Ramos (cell line): ENCODE data around the gene PNLIPRP1.

ENCODE experiments used
- in situ Hi-C: fragments of 300-500 bp; cut with MboI; formaldehyde crosslinking; loops from one replicate; pipeline ENCODE4 v1.14.3; 2022; ENCODE audit warnings: low sequenced_read_pairs; ENCODE audit not compliant: unreplicated experiment

PNLIPRP1 gene

DNA sequence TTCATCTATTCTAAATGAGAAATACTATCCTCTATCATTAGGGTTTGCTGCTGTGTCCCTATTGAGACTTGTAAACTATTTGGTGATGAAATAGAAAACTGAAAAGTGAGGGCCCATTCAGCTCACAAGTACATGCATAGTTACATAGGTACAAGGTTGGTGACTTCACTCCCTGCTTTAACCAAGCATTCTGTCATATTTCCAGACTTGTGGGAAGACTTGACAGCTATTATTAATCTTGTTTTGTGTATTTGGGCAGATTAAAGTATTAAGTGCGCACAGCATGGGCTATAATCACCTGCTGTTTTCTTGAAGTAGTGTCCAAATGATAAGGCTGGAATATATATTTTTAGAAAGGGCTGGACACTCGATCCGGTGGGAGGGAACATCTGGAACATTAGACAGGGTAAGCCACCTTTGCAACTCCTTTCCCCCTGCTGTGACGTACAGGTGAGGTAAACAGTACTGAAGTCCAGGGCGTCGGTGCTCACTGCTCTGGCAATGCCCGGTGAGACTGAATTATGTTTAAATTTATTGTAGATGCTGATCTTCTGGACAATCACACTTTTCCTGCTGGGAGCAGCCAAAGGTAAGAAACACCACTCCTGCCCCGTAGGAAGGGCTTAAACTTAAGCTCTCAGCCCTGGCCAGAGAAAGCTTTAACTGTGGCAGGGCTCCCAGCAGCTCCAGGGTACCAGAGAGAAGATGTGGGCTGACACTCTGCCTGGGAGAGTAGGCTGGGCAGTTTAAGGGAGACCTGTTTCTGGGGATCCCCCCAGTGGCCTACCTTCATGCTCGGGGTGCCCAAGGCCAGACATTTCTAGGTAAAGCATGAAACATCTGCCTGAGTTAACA, at the start of gene PNLIPRP1:
Gene PNLIPRP1, plus strand, starts transcription at position 370 of the 855 bp plus-strand sequence. Its CDS starts 171 bp downstream, at position 541.
- in situ Hi-C loops, result no loop called here

DNA sequence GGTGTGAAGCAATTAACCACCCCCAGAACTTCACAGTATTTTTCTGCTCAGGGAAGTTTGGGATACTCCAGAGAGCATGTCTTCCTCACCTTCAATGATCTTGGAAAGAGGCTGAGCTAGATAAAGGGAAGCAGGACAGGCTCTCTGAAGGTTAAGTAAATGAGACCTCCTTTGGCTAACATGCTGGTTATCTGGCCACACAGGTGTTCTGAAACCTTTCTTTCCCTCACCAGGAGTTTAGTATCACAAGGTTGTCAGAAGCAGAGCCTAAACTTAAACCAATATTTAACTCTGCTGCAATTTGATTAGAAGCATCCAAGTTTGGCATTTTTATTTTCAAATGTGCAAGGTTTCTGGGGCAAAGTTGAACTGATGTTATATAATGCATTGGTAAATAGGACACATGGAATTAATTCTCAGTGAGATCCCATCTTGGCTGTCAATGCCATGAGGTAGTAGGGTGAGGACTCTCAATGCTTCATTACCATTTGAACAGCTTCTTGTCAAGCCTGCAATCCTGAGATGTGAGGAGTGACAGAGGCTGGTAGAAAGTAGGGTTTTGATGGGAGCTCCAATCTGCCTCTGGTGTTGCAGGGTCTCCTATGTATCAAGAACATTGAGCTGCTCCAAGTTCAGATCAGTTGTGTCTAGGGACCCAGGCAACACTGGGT, 48.6 kb upstream of the PNLIPRP1 start:
- in situ Hi-C loops, result no loop called here

DNA sequence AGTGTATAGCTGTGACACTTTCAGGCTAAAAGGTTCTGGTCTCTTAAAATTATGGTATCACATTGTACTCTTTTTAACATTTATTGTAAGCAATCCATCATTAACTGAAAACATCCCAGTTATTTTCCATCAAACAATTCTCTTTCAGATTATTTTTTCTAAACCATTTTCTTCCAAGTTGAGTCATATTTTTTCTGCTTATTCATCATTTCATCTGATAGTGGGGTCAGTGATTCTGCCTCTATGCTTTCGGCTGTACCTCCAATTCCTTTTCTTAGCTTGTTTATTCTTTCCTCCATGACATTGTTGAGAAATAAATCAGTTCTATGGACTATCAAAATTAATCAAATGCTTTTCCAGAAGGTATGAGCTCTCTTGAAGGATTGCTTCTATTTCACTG, 45.6 kb upstream of the PNLIPRP1 start:
- in situ Hi-C loops, result no loop called here

DNA sequence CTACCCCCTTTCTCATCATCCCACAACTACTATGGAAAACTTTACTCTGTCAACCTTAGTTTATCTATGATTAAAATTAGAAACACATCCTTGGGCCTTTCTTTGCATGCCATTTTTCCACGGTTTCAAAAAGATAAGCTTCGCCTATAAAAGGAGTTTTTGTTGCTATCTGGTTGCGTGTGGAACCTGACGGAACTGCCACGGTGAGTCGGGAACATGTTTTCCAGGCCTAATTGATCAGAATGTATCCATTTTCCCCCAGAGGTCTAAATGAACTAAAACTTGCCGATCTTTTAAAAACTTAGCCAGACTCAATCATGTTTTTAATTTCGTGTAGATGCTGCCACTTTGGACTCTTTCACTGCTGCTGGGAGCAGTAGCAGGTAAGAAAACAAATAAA, 45.0 kb upstream of the PNLIPRP1 start, which contains the start of gene PNLIP:
Gene PNLIP, plus strand, starts transcription at position 176 of the 400 bp plus-strand sequence. Its CDS starts 162 bp downstream, at position 338.
- in situ Hi-C loops, result no loop called here

GRCh38 chr10:116548301-116548700, 42.5 kb upstream of the PNLIPRP1 start:
- in situ Hi-C loops, result no loop called here

- in situ Hi-C loops, result no loop called here
Observed at GRCh38 chr10:116553378-116553980, 37.3 kb upstream of the PNLIPRP1 start.

DNA sequence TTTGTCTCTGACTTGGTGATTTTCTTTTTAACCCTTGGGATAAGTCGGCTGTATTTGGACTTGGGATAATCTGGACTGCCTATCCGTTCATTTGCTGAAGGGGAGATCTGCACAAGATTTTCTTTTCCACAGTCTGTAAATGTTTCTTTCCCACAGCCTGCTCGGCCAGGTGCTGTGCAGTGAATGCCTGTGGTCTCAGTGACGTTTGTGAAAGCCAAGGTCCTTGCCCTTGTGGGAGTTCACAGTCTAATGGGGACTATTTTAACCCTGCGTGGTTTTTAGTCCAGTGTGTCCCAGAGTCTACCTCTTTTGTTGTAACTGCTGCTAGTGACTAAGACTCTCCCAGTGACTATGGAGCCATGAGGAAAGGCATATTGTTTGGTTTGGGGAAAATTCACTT, 36.1 kb upstream of the PNLIPRP1 start:
- in situ Hi-C loops, result no loop called here

- in situ Hi-C loops, result no loop called here
Observed at GRCh38 chr10:116555880-116556279, 34.9 kb upstream of the PNLIPRP1 start.

DNA sequence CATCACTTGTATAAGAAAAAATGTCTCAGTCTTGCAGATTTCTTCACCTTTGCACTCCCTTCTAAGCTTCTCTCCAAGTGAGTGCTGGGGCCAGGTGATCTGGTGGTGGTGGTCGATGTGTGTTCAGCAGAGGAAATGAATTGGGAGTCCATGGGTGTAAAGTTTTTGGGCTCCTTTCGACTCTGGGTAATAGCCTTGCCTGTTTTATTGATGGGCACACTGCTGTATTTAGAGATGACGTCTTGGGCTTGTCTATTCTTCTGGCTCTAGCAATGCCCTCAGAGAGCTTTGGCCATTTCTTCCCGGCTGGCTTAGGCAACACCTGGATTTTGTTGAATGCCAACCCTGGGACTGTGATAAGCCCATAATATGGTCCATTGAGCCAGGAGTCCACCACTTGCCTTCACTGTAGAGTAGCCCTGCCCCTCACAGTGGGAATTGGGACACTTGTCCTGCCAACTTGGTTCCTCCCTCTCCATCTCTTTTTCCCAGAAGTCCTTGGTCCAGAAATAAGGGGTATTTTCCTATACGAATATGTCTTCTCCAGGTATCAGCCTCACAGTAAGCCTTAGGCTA, 33.4 kb upstream of the PNLIPRP1 start:
- in situ Hi-C loops, result no loop called here

DNA sequence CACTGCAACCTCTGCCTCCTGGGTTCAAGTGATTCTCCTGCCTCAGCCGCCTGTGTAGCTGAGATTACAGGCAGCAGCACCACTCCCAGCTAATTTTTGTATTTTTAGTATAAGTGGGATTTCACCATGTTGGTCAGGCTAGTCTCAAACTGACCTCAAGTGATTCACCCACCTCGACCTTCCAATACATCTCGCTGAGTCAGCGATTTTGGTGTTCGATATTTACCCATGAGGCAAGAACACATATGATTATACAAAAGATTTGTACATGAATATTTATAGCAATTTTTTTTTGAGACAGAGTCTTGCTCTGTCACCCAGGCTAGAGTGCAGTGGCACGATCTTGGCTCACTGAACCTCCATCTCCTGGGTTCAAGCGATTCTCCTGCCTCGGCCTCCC, 25.2 kb upstream of the PNLIPRP1 start:
- in situ Hi-C loops, result no loop called here

GRCh38 chr10:116566932-116567331, 23.8 kb upstream of the PNLIPRP1 start:
- in situ Hi-C loops, result no loop called here

DNA sequence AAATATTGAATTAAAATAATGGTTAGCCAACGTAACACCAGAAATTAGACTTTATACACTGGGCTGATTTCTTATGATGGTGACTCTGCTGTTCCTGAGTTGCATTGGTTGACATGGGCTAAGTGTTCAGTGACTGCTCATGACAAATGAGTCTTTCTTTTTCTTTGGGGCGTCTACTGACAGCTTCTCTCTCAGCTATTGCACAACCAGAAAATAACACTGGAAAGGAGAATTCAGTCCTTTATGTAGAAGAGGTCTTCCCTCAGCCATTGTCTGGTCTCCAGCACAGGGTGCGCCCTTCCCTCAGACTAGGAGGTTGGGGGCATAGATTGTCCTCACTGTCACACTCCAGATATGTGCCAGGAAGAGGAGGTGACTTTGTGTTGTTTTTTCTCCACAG, 23.4 kb upstream of the PNLIPRP1 start:
- in situ Hi-C loops, result no loop called here

DNA sequence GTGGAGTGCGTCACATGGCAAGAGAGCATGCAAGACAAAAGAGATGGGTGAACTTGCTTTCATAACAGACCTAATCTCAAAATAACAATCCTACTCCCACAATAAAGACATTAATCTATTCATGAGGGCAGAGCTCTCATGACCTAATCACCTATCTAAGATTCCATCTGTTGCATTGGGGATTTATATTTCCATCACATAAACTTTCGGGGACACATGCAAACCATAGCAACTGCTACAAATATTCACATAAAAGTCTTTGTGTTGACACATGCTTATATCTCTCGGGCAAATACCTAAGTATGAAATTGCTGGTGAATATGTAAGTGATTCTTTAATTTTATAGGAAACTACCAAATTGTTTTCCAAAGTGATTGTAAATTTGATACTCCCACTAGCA, 16.0 kb upstream of the PNLIPRP1 start:
- in situ Hi-C loops, result no loop called here

- in situ Hi-C loops, result no loop called here
Observed at GRCh38 chr10:116587878-116588591, 2.7 kb upstream of the PNLIPRP1 start.

DNA sequence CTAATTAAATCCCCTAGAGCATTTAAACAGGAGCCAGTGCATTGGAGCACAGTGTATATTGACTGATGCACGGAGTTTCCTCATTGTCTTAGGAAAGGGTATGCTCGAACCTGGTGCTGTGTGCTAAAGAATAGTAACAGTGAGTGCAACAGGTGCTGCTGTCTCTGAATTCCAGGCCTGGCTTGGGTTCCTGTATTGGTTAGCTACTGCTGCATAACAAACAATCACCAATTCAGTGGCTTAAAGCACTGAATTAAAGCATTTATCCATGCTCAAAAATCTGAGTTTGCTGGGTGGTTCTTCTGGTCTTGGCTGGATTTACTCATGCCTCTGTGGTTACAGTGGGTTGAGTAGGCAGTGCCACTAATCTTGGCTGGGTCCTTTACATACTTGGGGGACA, 1.8 kb upstream of the PNLIPRP1 start:
- in situ Hi-C loops, result no loop called here

- in situ Hi-C loops, result no loop called here
Observed at GRCh38 chr10:116589926-116590325, 833 bp upstream of the PNLIPRP1 start.

GRCh38 chr10:116593139-116593740, 2.5 kb downstream of the PNLIPRP1 start:
- in situ Hi-C loops, result no loop called here

DNA sequence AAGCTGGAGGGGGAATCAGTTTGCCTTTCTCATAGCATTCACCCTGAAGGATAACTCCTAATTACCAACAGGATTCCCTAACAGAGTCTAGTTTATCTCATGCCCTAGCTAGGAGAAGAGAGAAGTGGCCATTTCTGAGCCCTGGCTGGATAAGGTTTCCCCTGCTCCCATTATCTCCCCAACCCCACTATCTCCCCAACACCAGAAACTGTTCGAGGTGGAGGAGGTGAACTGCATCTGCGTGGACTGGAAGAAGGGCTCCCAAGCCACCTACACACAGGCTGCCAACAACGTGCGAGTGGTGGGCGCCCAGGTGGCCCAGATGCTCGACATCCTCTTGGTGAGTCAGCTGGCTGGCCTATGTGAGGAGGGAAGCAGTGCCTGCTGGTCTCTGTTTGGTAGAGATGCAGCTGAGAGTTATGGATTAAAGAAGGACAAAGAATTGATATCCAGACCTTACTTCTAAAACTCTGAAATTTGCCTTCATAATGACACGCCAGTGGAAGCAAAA, 3.8 kb downstream of the PNLIPRP1 start:
- in situ Hi-C loops, result no loop called here

DNA sequence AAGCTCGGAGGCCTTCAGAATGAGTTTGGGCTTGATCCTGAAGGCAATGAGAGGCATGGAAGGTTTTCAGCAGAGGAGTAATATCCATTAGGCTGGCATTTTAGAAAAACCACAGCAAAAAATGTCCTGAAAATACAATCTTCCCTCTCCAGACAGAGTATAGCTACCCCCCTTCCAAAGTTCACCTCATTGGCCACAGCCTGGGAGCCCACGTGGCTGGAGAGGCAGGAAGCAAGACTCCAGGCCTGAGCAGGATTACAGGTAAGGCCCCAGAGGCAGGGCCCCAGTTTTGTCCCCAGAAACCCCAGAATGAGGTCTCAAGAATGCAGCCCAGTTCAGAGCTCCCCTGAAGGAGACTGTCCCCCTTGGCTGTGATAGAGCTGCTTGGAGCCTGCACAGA, 5.3 kb downstream of the PNLIPRP1 start:
- in situ Hi-C loops, result no loop called here

DNA sequence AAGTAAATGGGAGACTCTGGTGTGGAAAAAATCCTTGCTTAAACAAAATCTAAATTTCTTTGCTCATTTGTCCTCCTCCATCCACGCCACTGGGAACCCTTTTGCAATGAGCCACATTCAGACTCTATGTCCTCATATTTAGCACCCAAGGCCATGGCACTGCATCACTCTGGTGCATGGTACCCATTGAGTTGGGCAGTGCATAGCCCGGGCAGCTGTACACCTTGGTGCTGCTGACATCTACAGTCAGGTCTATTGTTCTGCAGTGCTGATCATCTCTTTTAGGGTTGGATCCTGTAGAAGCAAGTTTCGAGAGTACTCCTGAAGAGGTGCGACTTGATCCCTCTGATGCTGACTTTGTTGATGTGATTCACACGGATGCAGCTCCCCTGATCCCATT, 6.8 kb downstream of the PNLIPRP1 start:
- in situ Hi-C loops, result no loop called here
